Ramos (cell line): ENCODE measurements around the gene CORO2B.

Experiments used
- in situ Hi-C: fragments of 300-500 bp; cut with MboI; formaldehyde crosslinking; loops from one replicate; pipeline ENCODE4 v1.14.3; 2022; ENCODE audit warnings: low sequenced_read_pairs; ENCODE audit not compliant: unreplicated experiment

The CORO2B gene

DNA sequence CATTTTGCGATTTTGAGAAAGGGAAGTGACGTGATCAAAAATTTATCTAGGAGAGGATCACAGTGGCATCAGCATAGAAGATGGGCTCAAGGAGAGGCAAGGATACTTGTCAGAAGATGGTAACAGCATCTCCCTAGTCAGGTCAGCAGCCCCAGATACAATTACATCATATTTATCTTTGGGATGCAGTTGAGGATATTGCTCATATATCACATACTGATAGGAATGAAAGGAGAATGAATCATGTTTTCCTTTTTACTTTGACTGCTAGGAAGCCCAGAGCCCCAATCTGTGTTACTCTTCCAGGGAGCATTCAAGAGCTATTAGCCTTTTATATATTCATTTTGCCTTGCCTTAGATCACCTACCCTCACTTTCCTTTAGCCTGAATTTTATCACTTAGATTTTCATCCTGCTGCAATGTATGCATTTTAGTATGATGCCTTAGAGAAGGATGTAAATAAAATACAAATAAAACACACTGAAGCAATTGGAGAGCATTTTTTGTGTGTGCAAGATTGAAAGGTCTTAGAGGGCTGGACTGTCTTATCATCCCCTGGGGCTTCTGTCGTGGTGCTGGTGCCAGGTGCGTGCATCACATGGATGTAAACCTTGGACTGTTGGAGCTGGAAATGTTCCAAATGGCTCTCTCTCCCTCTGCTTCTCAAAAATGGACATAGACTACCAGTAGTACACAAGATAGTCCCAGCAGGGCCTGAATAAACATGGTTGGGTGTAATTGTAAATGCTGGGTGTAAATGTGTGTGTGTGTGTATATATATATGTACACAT, 40.3 kb downstream of the CORO2B start:
- in situ Hi-C loops: no loop called here

DNA sequence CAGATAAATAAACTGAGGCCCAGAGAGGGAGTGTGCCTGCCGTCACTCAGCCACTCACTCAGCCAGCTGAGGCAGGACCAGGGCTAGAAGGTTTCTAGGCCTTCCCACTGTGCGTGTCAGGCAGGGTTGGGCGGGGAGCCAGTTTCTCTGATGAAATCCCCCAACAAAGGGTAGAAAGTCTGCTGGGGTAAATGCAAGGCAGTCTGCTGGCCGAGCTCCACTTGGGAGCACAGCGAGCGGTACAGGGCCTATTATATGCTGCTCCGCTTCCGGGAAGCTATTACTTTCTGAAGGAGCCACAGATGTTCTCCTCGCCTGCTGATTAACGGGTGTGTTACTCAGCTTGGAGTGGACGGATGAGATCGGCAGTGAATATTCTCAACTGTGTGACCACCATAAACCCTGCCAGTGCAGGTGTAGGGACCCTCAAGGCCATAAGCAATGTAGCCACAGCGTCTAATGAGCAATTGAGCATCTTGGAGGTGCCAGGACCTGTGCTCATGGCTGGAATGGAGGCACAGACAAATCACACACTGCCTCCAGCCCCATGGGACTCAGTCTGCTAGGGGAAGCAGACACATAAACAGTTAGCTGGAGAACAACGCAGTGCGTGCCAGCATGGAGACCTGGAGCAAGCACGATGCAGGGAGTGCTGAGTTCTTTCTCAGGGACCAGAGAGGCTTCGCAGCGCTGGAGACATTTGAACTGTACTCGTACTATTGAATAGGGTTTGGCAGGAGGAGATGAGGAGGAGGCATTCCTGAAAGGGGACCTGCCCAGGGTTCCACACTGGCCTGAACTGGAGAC, 42.1 kb downstream of the CORO2B start:
- in situ Hi-C loops: no loop called here

DNA sequence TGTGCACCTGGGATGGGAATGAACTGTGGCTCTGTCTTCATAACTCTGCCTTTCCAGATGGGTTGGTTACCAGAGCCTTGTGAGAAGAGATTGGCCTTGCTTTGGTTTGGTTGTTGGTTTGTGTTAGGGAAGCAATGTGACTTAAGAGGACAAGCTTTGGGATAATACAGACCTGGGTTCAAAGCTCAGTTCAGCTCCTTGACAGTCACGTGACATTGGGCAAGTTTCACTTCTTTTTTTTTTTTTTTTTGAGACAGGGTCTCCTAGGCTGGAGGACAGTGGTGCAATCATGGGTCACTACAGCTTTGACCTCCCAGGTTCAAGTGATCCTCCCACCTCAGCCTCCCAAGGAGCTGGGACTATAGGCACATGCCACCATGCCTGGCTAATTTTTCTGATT, 42.7 kb downstream of the CORO2B start:
- in situ Hi-C loops: no loop called here

- in situ Hi-C loops: no loop called here
These were observed 44.6 kb downstream of the CORO2B start for GRCh38 chr15:68623301-68623892.

DNA sequence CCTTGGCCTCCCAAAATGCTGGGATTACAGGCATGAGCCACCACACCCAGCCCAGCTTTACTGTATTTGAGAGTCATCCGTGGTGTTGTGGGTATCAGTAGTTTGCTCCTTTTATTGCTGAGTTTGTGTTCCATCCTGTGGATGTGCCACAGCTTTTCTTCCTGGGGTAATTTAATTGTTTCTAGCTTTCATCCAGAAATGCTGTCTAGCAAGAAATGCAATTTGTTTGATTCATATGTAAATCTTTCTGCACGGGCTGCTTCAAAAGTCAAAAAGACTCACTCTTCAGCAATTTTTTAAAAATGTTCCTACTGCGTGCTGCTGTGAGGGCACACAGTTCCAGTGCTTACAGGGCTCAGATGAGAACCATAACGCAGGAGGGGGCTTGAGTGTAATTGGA, 47.1 kb downstream of the CORO2B start:
- in situ Hi-C loops: loop anchor here (25.0 kb wide), 2 partner anchors 839 to 1539 kb away; no protein-coding TSS in a partner anchor

- in situ Hi-C loops: loop anchor here (25.0 kb wide), 2 partner anchors 839 to 1539 kb away; no protein-coding TSS in a partner anchor
These were observed 47.5 kb downstream of the CORO2B start for GRCh38 chr15:68626283-68626682.

GRCh38 chr15:68626739-68627138, 47.9 kb downstream of the CORO2B start:
- in situ Hi-C loops: loop anchor here (25.0 kb wide), 2 partner anchors 839 to 1539 kb away; no protein-coding TSS in a partner anchor

- in situ Hi-C loops: loop anchor here (25.0 kb wide), 2 partner anchors 840 to 1540 kb away; no protein-coding TSS in a partner anchor
These were observed 48.7 kb downstream of the CORO2B start for GRCh38 chr15:68627476-68627875.

GRCh38 chr15:68627995-68628394, 49.2 kb downstream of the CORO2B start:
- in situ Hi-C loops: loop anchor here (25.0 kb wide), 2 partner anchors 841 to 1541 kb away; no protein-coding TSS in a partner anchor

DNA sequence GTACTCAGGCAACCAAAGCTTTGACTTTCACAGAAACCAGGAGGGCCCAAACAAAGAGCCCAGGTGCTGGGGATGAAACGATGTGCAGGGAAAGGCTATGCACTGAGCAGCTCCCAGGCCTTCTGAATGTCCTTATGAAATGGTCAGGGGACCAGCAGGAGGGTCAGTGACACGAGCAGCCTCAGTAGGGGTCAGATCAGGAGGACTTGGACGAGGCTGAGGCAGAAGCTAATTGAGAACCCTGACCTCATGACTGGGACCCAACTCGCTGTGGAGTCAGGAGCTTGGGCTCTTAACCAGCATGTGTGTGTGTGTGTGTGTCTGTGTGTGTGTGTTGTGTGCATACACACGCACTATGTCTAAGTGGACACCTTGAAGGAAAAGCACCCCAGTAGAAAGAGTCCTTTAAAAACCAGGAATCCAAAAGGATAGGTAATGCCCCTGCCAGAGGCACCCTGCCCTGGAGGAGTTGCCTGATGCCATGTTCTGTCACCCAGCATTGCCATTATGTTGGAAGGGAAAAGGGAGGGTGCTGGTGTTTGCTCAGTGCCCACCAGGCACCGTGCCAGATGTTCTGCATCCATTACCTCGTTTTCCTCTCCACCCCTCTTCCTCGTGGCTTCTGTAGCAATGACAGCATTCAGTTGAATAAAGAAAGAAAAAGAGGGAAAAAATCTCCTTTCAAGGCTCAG, 50.9 kb downstream of the CORO2B start:
- in situ Hi-C loops: loop anchor here (25.0 kb wide), 2 partner anchors 842 to 1542 kb away; no protein-coding TSS in a partner anchor

GRCh38 chr15:68630211-68630555, 51.4 kb downstream of the CORO2B start:
- in situ Hi-C loops: loop anchor here (25.0 kb wide), 2 partner anchors 843 to 1543 kb away; no protein-coding TSS in a partner anchor

DNA sequence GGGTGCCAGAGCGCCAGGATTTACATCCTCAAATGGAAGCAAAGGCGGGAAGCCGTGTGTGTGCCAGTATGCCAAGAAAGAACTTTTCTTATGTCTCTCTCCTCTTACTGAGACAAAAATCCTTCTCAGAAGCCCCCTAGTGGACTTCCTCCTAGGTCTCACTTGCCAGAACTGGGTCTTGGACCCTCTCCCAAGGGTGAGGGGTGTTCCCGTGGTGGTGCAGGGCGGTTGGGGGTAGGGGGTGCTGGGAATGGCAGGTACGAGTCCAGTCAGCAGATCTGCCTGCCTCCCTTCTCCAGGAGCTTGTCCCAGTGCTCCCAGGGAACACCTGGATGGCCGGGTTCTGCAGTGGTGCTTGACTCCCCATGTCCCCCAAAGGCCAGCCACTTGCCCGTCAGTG, 52.0 kb downstream of the CORO2B start:
- in situ Hi-C loops: loop anchor here (25.0 kb wide), 2 partner anchors 844 to 1544 kb away; no protein-coding TSS in a partner anchor

GRCh38 chr15:68631601-68632051, 52.8 kb downstream of the CORO2B start:
- in situ Hi-C loops: loop anchor here (25.0 kb wide), 2 partner anchors 844 to 1544 kb away; no protein-coding TSS in a partner anchor

GRCh38 chr15:68632101-68632500, 53.3 kb downstream of the CORO2B start:
- in situ Hi-C loops: loop anchor here (25.0 kb wide), 2 partner anchors 845 to 1545 kb away; no protein-coding TSS in a partner anchor

DNA sequence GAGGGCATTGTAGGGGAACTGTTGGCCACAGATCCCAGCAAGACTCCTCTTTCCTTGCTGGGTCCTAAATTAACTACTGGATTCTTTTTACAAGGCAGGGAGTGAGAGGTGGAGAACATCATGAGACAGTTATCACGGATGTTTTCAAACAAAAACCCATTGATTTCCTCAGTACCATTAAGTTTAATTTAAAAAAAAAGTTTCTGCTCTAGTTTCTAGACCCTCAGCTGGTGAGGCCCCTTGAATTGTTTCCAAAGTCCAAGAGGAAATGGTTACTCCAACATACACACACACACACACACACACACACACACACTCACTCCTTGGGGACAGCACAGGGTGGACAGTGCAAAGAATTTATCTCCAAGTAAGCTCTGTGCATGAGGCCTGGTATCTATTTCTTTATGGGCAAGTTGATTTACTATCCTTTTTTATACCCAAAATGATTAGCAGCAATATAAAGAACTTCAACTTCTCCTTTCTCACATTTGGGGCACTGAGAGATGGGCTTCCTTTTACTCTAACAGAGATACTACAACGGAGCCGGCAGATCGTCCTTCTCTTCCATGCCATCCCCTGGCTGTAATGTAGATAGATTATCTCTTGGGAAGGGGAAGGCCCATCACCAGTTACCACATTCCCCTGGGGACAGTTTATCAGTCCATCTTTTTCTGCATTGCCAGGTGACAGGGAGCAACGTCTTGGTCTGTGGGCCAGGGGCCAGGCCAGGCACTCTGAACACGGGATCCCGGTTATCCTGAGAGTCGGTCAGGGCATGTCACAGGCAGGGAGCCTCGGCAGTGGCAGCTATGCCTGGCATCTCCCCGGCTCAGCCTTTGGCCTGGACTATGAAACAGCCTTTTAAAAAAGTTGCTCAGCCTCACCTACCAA, 54.7 kb downstream of the CORO2B start:
- in situ Hi-C loops: loop anchor here (25.0 kb wide), 2 partner anchors 846 to 1546 kb away; no protein-coding TSS in a partner anchor

DNA sequence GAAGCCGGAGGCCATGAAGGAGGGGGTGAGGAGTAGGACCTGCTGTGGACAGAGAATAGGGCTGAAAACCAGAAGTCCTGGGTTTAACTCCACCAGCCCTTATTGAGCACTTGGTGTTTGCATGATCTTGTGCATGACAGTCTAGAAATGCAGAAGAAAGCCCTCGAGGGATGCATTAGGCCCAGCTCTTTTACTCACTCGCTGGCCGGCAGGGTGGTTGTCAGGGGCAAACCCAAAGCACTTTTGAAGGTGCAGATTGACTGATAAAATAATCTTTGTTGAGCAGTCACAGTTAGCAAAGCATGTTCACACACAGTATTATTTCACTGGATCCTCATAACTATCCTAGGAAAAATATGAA, 55.3 kb downstream of the CORO2B start:
- in situ Hi-C loops: loop anchor here (25.0 kb wide), 2 partner anchors 847 to 1547 kb away; no protein-coding TSS in a partner anchor

- in situ Hi-C loops: loop anchor here (25.0 kb wide), 2 partner anchors 847 to 1547 kb away; no protein-coding TSS in a partner anchor
These were observed 55.7 kb downstream of the CORO2B start for GRCh38 chr15:68634531-68634930.

DNA sequence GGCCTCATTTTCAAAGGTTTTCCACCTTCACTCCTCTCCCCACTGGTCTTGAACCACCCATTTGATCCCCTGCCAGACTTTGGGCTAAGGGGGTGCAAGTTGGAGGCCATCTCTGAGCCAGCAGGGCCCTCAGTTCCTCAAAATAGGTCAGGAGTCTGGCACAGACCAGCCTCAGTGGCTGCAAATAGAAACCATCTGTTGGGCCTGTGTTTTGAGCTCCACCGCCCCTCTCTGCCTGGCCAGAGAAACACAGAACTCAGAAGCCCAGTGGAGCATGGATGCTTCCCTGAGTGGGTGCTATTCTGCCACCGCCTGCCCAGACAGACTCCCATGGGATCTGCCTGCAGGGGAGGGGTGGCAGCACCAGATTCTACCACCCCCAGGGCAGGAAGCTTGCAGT, 56.3 kb downstream of the CORO2B start:
- in situ Hi-C loops: loop anchor here (25.0 kb wide), 2 partner anchors 848 to 1548 kb away; no protein-coding TSS in a partner anchor
